Activated CD4-positive, alpha-beta memory T cell treated with anti-CD3 and anti-CD28 coated beads for 36 hours (primary cell): ENCODE results near the gene IQSEC1. TPM values are rescaled to one million over a fixed set of nuclear protein-coding genes. Genes with fewer than 3 reads are reported as not detected.

Experiments
- CTCF ChIA-PET: fragments of 350-600 bp; sonication (Branson Sonifier 250); formaldehyde crosslinking; loops from one replicate; lab custom pipeline; 2021; ENCODE audit warnings: antibody characterized with exemption, inconsistent platforms; lab: Charles Lee
- POLR2A ChIA-PET: fragments of 350-600 bp; sonication (Branson Sonifier 250); formaldehyde crosslinking; loops from one replicate; lab custom pipeline; 2021; ENCODE audit warnings: antibody characterized with exemption; lab: Charles Lee
- DNase-seq: peaks from one replicate; pipeline ENCODE4 v3.0.0-alpha.2; 2020
- H3K27ac Mint-ChIP-seq: one replicate; pipeline ENCODE4 v1.8.0; 2021; ENCODE audit warnings: mixed read lengths
- H3K27me3 Mint-ChIP-seq: one replicate; pipeline ENCODE4 v1.8.0; 2021; ENCODE audit warnings: mixed read lengths
- H3K36me3 Mint-ChIP-seq: one replicate; pipeline ENCODE4 v1.8.0; 2021; ENCODE audit warnings: mixed read lengths
- H3K4me1 Mint-ChIP-seq: one replicate; pipeline ENCODE4 v1.8.0; 2021; ENCODE audit warnings: low read depth, mixed read lengths
- H3K4me3 Mint-ChIP-seq: one replicate; pipeline ENCODE4 v1.8.0; 2021; ENCODE audit warnings: mild to moderate bottlenecking, mixed read lengths
- H3K9me3 Mint-ChIP-seq: one replicate; pipeline ENCODE4 v1.8.0; 2021; ENCODE audit warnings: mixed read lengths
- intact Hi-C: fragments of 100-400 bp; cut with micrococcal nuclease; formaldehyde crosslinking; loops from one replicate; pipeline ENCODE4 v1.15.1; 2023
- total RNA-seq, 2 experiments: library from RNA; stranded (reverse); gene quantifications; one replicate each; pipeline ENCODE4 v1.2.3, GENCODE V29; 2021

IQSEC1 gene
- total RNA-seq, 2 experiments from 2014 or later, result 42.5 to 43.8 TPM

GRCh38 chr3:12852201-12852600 lies 221.0 kb downstream of the IQSEC1 start:
- POLR2A ChIA-PET, result no interaction called here
- DNase-seq, result no peak
- intact Hi-C loops, result no loop called here
- H3K36me3 Mint-ChIP-seq, result no peaks in the 10 kb centered on the region
- no peak overlapping the region for H3K27ac Mint-ChIP-seq
- CTCF ChIA-PET, result interaction anchor here (3.7 kb wide), 1 partner anchor 10 kb away, joined by 12 read pairs; the partner anchor contains the start of gene RPL32
- no peaks in the 10 kb centered on the region for H3K9me3 Mint-ChIP-seq
- peaks cover 4% of the 10 kb centered on the region for H3K27me3 Mint-ChIP-seq
- no peaks in the 10 kb centered on the region for H3K4me1 Mint-ChIP-seq
- H3K4me3 Mint-ChIP-seq, result no peak overlapping the region

Other genes starting within 250 kb of the IQSEC1 start
- 1,000 to 10,000 TPM; 2,505 to 2,560 TPM for gene RPL32, start 231.9 kb downstream of the IQSEC1 start, total RNA-seq